Aorta (tissue), 5 donors: ENCODE measurements around the gene ZNF506. TPM values are rescaled to one million over a fixed set of nuclear protein-coding genes. Genes with fewer than 3 reads are reported as not detected.
"Not testable (repeated sequence)": the region's sequence is repeated elsewhere in the genome, so short reads cannot be mapped to it uniquely, and the experiment has no call there.

ENCODE experiments used
- ATAC-seq: fragments of 200-7000 bp; cut with Tn5 transposase; one replicate; pipeline ENCODE4 v1.9.1; 2022; ENCODE audit warnings: moderate library complexity; ENCODE audit not compliant: low FRiP score
- DNase-seq, 2 donors: peaks; one replicate each; pipeline ENCODE4 v3.0.0-alpha.2; 2020
- H3K27ac ChIP-seq, 2 donors: one replicate each; pipeline ENCODE4 v1.5.1; 2013; ENCODE audit warnings: low read length in 2 of 2, mild to moderate bottlenecking in 2 of 2, moderate library complexity in 2 of 2, control low read depth in 1 of 2, inconsistent platforms in 1 of 2, low read depth in 1 of 2
- H3K27me3 ChIP-seq, 2 donors: one replicate each; pipeline ENCODE4 v1.6.1; 2013; ENCODE audit warnings: control low read depth in 1 of 2, low read length in 1 of 2, mild to moderate bottlenecking in 1 of 2, moderate library complexity in 1 of 2; ENCODE audit not compliant: insufficient read depth in 2 of 2, control insufficient read depth in 1 of 2
- H3K36me3 ChIP-seq, 2 donors: one replicate each; pipeline ENCODE4 v1.6.1; 2013; ENCODE audit warnings: control low read depth in 1 of 2, low read length in 1 of 2, mild to moderate bottlenecking in 1 of 2; ENCODE audit not compliant: insufficient read depth in 2 of 2, control insufficient read depth in 1 of 2
- H3K4me1 ChIP-seq, 2 donors: one replicate each; pipeline ENCODE4 v1.6.1; 2013; ENCODE audit warnings: low read length in 2 of 2, control low read depth in 1 of 2, mild to moderate bottlenecking in 1 of 2, moderate library complexity in 1 of 2; ENCODE audit not compliant: insufficient read depth in 2 of 2, control insufficient read depth in 1 of 2
- H3K4me3 ChIP-seq, 2 donors: one replicate each; pipeline ENCODE4 v1.5.1; 2013; ENCODE audit warnings: low read length in 2 of 2, control low read depth in 1 of 2, mild to moderate bottlenecking in 1 of 2
- H3K9me3 ChIP-seq: one replicate; pipeline ENCODE4 v1.6.1; 2013; ENCODE audit warnings: mild to moderate bottlenecking, low read length; ENCODE audit not compliant: control insufficient read depth
- WGBS, 2 donors: extraction: QIAGEN DNeasy Blood & Tissue Kit; methylation state at CpG; one replicate each; pipeline ENCODE4 v1.1.7; 2013; 5-methylcytosine and 5-hydroxymethylcytosine counted together
- intact Hi-C, 2 donors: fragments of 100-400 bp; cut with DNase I; formaldehyde crosslinking; loops; one replicate each; pipeline versions ENCODE4 v1.14.2 to v1.15.0; 2022
- polyA plus RNA-seq, 2 donors: library from polyadenylated mRNA; stranded (reverse); fragments of 200-250 nt; gene quantifications; one replicate each; pipeline ENCODE4 v1.2.3, GENCODE V29; 2013
- total RNA-seq, 2 donors: library from RNA; stranded (reverse); fragmentation: NEBNext Ultra II Directional; extraction: Animal tissue kit (Norgen Biotek cat#: 25700); gene quantifications; one replicate each; pipeline ENCODE4 v1.2.1, GENCODE V29; 2021
- donor health status: healthy with polysubstance abuse.
- donor health status: Bipolar disorder and iron deficiency.
- donor health status: DM: no; HTN: no; CAD: no.
- donor health status: DM: no; HTN: no; CAD: no.
- donor health status: DM: yes; HTN: yes; CAD: no.

Gene ZNF506
- total and polyA plus RNA-seq, 4 donors, result 4.1 to 37.7 (median 18.3) TPM

DNA sequence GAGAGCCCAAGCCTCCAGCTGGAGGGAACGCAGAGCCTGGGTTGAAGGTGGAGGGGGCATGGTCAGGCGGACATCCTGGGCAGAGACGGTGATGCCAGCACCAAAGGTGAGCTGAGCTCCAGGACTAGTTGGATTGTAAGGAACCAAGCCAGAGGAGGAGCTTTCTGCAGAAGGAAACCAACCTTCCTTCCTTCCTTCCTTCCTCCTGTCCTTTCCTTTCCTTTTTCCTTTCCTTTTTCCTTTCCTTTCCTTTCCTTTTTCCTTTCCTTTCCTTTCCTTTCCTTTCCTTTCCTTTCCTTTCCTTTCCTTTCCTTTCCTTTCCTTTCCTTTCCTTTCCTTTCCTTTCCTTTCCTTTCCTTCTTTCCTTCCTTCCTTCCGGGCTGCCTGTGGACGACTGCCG, 77.6 kb downstream of the ZNF506 start:
- H3K27ac ChIP-seq, intact Hi-C loops, H3K27me3 ChIP-seq, H3K9me3 ChIP-seq, H3K4me3 ChIP-seq, H3K4me1 ChIP-seq, ATAC-seq, H3K36me3 ChIP-seq: not testable (repeated sequence)
- peak in 1 of 2 donors; percentile 30 for DNase-seq
- 82 to 86% methylated on average over 6 of the region's 6 CpGs for WGBS, 2 donors

GRCh38 chr19:19743176-19743575, 78.4 kb downstream of the ZNF506 start:
- WGBS, 2 donors, result 84% methylated on average over 6 of the region's 6 CpGs
- DNase-seq (peak in 1 of 2 donors; percentile 51), ATAC-seq (no peak)
- intact Hi-C loops, result no loop called here
- Histone ChIP-seq H3K27me3 (no peaks in the 10 kb centered on the region), H3K36me3 (no peaks in the 10 kb centered on the region), H3K27ac (no peak overlapping the region), H3K4me1 (no peaks in the 10 kb centered on the region), H3K4me3 (no peak overlapping the region), H3K9me3 (no peaks in the 10 kb centered on the region)

DNA sequence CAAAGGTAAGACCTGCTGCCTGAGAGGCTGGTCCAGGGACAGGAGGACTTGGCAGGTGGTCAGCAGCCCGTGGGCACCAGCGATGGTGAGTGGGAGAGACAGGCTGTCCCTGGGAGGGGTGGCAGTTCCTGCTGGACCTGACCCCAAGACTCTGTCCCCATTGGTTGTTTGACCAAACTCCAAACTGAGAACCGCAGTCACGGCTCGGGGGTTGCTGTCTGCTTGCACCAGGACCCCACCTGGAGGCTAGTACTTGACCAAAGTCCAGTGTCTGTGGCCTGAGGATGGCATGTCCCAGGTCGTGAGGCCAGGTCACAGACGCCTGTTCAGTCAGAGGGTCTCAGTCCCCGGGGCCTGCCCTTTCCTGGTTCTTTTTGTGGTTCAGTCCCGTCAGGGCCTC, 78.8 kb downstream of the ZNF506 start:
- no peak overlapping the region for H3K27ac ChIP-seq
- ATAC-seq, result no peak
- no peaks in the 10 kb centered on the region for H3K27me3 ChIP-seq
- no peaks in the 10 kb centered on the region for H3K4me1 ChIP-seq
- intact Hi-C loops, result no loop called here
- H3K36me3 ChIP-seq, result no peaks in the 10 kb centered on the region
- H3K9me3 ChIP-seq, result no peaks in the 10 kb centered on the region
- DNase-seq, result peak in 1 of 2 donors; percentile 50
- no peak overlapping the region for H3K4me3 ChIP-seq
- 75 to 85% methylated on average over 9 of the region's 9 CpGs for WGBS, 2 donors

Other genes with a start within 250 kb of the ZNF506 start
- gene PBX4, start 203.1 kb downstream of the ZNF506 start, total RNA-seq, result 1 to 10 TPM in 1 of 2 donors, under 1 TPM in 1; 0.65 to 1.4 TPM
- gene PBX4, start 203.1 kb downstream of the ZNF506 start, polyA plus RNA-seq, result 1 to 10 TPM in 1 of 2 donors, not detected in 1; 1.5 TPM
- gene LPAR2, start 193.5 kb downstream of the ZNF506 start, total RNA-seq, result 10 to 100 TPM in 1 of 2 donors, 1 to 10 TPM in 1; 5.7 to 11.7 TPM
- gene LPAR2, start 193.5 kb downstream of the ZNF506 start, polyA plus RNA-seq, result 10 to 100 TPM in 1 of 2 donors, 1 to 10 TPM in 1; 1.5 to 10.1 TPM
- gene GMIP, start 178.1 kb downstream of the ZNF506 start, total RNA-seq, result 10 to 100 TPM; 14.9 to 25.6 TPM
- gene GMIP, start 178.1 kb downstream of the ZNF506 start, polyA plus RNA-seq, result 1 to 10 TPM; 3.4 to 5.9 TPM
- gene ATP13A1, start 158.1 kb downstream of the ZNF506 start, total RNA-seq, result 10 to 100 TPM; 41.7 to 53.6 TPM
- 100 to 1,000 TPM in 1 of 2 donors, 10 to 100 TPM in 1; 13.9 to 105 TPM for gene ATP13A1, start 158.1 kb downstream of the ZNF506 start, polyA plus RNA-seq
- gene ZNF101, start 152.9 kb downstream of the ZNF506 start, total RNA-seq, result 10 to 100 TPM; 11.3 to 13.3 TPM
- 1 to 10 TPM; 2.0 to 6.5 TPM for gene ZNF101, start 152.9 kb downstream of the ZNF506 start, polyA plus RNA-seq
- gene ZNF14, start 88.6 kb downstream of the ZNF506 start, total RNA-seq, result 10 to 100 TPM in 1 of 2 donors, 1 to 10 TPM in 1; 6.2 to 10.9 TPM
- gene ZNF14, start 88.6 kb downstream of the ZNF506 start, polyA plus RNA-seq, result 1 to 10 TPM; 3.0 to 4.6 TPM
- 10 to 100 TPM in 1 of 2 donors, 1 to 10 TPM in 1; 5.4 to 12.6 TPM for gene ZNF253, start 44.1 kb upstream of the ZNF506 start, total RNA-seq
- 1 to 10 TPM; 2.8 to 4.0 TPM for gene ZNF253, start 44.1 kb upstream of the ZNF506 start, polyA plus RNA-seq
- 1 to 10 TPM; 3.9 to 4.1 TPM for gene ZNF93, start 79.2 kb upstream of the ZNF506 start, total RNA-seq
- gene ZNF93, start 79.2 kb upstream of the ZNF506 start, polyA plus RNA-seq, result 1 to 10 TPM in 1 of 2 donors, under 1 TPM in 1; 0.50 to 1.9 TPM
- gene ZNF682, start 217.8 kb upstream of the ZNF506 start, total RNA-seq, result 1 to 10 TPM; 4.2 to 7.5 TPM
- gene ZNF682, start 217.8 kb upstream of the ZNF506 start, polyA plus RNA-seq, result 1 to 10 TPM; 2.1 to 2.2 TPM